ENCODE results near the gene NAA50.

The NAA50 gene

DNA sequence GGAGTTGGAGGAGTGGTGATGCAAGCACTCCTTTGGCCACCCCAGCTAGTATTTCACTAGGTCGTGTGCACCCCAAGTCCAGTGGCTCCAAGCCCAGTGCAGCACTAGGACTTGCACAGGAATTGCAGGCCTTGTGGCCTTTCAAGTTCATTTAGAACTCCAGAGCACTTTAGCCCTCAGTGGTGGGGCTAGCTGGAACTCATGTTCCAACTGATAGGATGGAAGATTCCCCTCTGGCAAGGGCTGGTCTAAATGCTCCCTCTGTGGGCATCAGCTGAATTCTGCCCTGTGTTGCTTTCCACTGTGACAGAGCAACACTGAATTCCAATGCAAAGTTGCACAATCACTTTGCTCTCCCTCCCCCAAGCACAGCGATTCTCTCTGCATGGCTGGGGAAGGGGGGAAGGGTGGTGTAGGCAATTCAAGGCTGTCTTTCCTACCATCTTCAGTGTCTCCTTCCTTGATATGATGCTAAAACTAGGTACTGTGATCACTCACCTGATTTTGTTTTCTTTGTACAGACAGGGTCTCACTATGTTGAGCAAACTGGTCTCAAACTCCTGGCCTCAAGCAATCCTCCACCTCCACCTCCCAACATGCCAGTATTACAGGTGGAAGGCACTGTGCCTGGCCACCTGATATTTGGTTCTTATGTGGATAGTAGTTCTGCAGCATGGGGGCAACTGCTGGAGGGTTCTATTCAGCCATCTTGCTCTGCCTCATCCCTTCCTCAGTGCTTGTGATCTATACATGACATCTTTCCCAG is 59.9 kb downstream of the NAA50 start:
- no peak for DNase-seq (ENCODE audit: low spot score)

DNA sequence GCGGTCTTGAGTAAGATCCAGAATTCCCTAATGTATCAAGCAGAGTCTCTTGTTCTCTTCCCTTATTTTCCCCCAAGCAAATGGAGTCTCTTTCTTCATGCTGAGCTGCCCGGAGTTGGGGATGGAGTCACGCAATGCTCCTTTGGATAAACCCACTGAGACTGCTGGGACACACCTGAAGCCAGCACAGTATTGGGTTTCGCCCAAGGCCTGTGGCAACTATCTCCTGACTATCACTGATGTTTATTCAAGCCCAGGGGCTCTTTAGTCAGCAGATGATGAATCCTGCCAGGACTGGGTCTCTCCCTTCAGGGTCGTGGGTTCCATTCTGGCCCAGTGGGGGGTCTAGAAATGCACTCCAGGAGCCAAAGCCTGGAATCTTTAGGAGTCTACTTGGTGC is 60.9 kb downstream of the NAA50 start:
- DNase-seq (ENCODE audit: low spot score) = no peak

DNA sequence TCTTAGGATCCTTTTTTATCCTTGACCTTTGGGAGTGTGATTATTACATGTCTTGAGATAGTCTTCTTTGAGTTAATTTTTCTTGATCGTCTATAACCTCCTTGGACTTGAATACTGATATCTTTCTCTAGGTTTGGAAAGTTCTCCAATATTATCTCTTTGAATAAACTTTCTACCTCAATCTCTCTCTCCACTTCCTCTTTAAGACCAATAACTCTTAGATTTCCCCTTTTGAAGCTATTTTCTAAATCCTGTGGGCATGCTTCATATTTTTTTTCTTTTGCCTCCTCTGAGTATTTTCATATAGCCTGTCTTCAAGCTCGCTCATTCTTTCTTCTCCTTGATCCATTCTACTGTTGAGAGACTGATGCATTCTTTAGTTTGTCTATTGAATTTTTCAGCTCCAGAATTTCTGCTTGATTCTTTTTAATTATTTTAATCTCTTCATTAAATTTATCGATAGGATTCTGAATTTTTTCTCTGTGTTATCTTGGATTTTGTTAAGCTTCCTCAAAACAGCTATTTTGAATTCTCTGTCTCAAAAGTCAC is 61.7 kb downstream of the NAA50 start:
- DNase-seq (ENCODE audit: low spot score) = no peak

DNA sequence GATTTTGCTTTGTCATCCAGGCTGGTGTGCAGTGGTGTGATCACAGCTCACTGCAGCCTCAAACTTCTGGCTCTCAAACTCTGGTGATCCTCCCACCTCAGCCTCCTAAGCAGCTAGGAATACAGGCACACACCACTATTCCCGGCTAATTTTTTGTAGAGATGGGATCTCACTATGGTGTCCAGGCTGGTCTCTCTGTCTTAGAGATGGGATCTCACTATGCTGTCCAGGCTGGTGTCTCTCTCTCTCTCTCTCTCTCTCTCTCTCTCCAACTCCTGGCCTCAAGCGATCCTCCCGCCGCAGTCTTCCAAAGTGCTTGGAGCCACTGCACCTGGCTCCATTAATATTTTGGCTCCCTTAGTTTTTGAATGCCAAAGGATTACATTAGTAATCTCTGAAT is 67.3 kb downstream of the NAA50 start:
- DNase-seq (ENCODE audit: low spot score) = no peak

DNA sequence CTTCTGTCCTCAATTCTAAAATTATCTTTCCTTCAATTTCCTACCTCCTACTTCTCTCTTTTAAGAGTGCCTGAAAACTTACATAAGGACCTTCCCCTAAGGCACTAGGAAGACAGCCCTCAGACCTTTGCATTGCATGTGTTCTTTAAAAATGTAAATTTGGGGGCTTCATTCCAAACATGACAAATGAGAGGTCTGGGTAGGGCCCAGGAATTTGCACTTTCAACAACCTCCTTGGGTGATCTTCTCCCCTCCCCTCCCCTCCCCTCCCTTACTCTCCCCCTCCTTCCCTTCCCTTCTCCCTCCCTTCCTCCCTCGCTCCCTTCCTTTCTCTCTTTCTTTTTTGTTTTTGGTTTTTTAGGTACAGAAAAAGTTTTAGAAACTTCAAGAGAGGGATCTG is 68.3 kb downstream of the NAA50 start:
- no peak for DNase-seq (ENCODE audit: low spot score)

DNA sequence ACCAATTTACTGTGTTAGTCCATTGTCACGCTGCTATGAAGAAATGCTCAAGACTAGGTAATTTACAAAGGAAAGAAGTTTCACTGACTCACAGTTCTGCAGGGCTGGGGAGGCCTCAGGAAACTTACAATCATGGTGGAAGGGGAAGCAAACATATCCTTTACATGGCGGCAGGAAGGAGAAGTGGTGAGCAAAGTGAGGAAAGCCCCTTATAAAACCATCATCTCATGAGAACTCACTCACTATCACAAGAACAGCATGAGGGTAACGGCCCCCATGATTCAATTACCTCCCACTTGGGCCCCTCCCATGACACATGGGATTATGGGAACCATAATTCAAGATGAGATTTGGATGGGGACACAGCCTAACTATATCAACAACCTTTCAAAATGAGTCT is 69.8 kb downstream of the NAA50 start:
- DNase-seq (ENCODE audit: low spot score) = no peak

DNA sequence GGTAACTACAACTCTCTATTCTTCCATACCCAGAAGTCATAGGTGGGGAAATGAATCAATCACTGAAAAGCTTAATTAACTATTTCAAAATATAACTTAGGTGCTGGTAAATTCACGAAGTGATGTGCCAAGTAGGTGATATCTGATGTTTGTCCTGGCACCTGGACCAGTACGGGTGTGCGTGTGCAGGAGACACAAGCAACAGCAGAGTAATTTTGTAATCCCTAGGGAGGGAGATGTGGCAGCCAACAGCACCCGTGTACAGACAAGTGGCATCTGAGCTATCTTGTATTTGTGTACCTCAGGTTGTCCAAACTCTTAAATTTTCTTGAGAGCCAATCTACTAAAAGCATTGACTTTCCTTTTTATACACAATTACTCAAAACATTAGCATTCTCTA is 72.5 kb downstream of the NAA50 start:
- no peak for DNase-seq (ENCODE audit: low spot score)

DNA sequence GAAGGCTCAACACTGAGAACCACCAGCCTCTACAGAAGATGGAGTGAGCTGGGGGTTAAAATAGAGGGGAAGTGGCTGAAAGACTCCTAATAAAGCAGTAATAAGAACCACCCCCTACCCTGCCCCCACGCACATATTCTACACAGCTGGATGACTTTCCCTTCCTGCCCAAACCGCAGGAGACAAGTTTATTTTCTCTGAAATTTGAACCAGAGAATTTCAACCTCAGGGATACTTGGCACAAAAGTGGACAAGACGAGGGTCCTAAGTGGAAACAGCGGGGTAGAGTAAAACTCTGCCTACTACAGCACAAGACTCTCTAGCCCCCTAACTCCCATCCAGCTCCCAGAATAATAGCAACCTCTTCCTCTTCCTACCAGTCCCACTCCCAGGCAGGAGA is 78.0 kb downstream of the NAA50 start:
- no peak for DNase-seq (ENCODE audit: low spot score)
